K562 (cell line): ENCODE data around the gene WDFY2. TPM values are rescaled to one million over a fixed set of nuclear protein-coding genes. Genes with fewer than 3 reads are reported as not detected.

Source experiments
- ATAC-seq: fragments of 200-7000 bp; cut with Tn5 transposase; 3 replicates; pipeline ENCODE4 v1.9.1; 2020; ENCODE audit warnings: moderate library complexity
- BruUV-seq: library from RNA; stranded (reverse); fragments of 400-500 nt; replicated peaks from 2 replicates; lab custom pipeline; 2021; lab: Mats Ljungman, UMichigan
- CTCF ChIA-PET: fragments of 300-600 bp; formaldehyde crosslinking; extraction: SDS; loops from one replicate; lab custom pipeline; 2021; ENCODE audit warnings: low intra/inter-chr PET ratio; lab: Yijun Ruan, JAX
- POLR2A ChIA-PET: fragments of 300-600, 350-650 bp; sonication (Branson Sonifier 250); formaldehyde crosslinking; extraction: SDS; loops from one replicate; lab custom pipeline; 2021; ENCODE audit warnings: antibody characterized with exemption, inconsistent platforms; lab: Yijun Ruan, JAX
- DNase-seq, 4 experiments: peaks; one replicate each; pipeline versions ENCODE4 v3.0.0 to v3.0.0-alpha.2; 2011 to 2018; ENCODE audit warnings: low spot score in 3 of 4, mixed read lengths in 3 of 4; ENCODE audit errors: extremely low read depth in 1 of 4
- FAIRE-seq: peaks from 2 replicates; lab custom pipeline; 2011; peaks lifted over from hg19 to GRCh38; lab: Jason Lieb, UNC
- H2AFZ ChIP-seq: 2 replicates; pipeline ENCODE4 v1.6.0; 2011; ENCODE audit warnings: low read depth, low read length, control low read depth, inconsistent platforms
- H3K27ac ChIP-seq: fragments of 200-600 bp; 3 replicates; pipeline ENCODE4 v1.8.0; 2011; ENCODE audit warnings: low read depth, mild to moderate bottlenecking, control low read depth, inconsistent platforms, low read length, moderate library complexity, mixed read lengths; ENCODE audit errors: extremely low read depth
- H3K27me3 ChIP-seq, 2 experiments: fragments of 300-600 bp in 1 of 2; 2 replicates in 1 of 2; 3 replicates in 1 of 2; pipeline versions ENCODE4 v1.6.0 to v1.8.0; 2011; ENCODE audit warnings: inconsistent platforms in 2 of 2, low read length in 2 of 2, mild to moderate bottlenecking in 1 of 2, mixed read lengths in 1 of 2, moderate library complexity in 1 of 2; ENCODE audit not compliant: control insufficient read depth in 2 of 2, insufficient read depth in 2 of 2
- H3K36me3 ChIP-seq: fragments of 300-600 bp; 3 replicates; pipeline ENCODE4 v1.8.0; 2011; ENCODE audit warnings: mild to moderate bottlenecking, low read length, inconsistent platforms; ENCODE audit not compliant: control insufficient read depth, insufficient read depth
- H3K4me1 ChIP-seq, 2 experiments: fragments of 200-600 bp in 1 of 2; replicated peaks in 1 of 2; 2 replicates in 1 of 2; 3 replicates in 1 of 2; pipeline versions ENCODE4 v1.5.1 to v1.8.0; 2011; ENCODE audit warnings: inconsistent platforms in 2 of 2, low read length in 2 of 2, mild to moderate bottlenecking in 1 of 2, mixed read lengths in 1 of 2, moderate library complexity in 1 of 2; ENCODE audit not compliant: control insufficient read depth in 2 of 2, insufficient read depth in 2 of 2
- H3K4me2 ChIP-seq: 2 replicates; pipeline ENCODE4 v1.6.1; 2011; ENCODE audit warnings: low read length, control low read depth, inconsistent platforms, mixed read lengths; ENCODE audit not compliant: insufficient read depth
- H3K4me3 ChIP-seq: fragments of 200-600 bp; sonication (generic), shearing (Covaris generic); 2 replicates; pipeline ENCODE4 v1.5.1; 2016; ENCODE audit warnings: control low read depth, inconsistent platforms
- H3K79me2 ChIP-seq: fragments of 200-600 bp; 3 replicates; pipeline ENCODE4 v1.8.0; 2011; ENCODE audit warnings: low read length, inconsistent platforms; ENCODE audit not compliant: control insufficient read depth, insufficient read depth
- H3K9ac ChIP-seq, 2 experiments: 2 replicates each; pipeline versions ENCODE4 v1.6.0 to v1.6.1; 2011; ENCODE audit warnings: low read depth in 2 of 2, low read length in 2 of 2, control low read depth in 1 of 2, inconsistent platforms in 1 of 2, mild to moderate bottlenecking in 1 of 2, mixed read lengths in 1 of 2; ENCODE audit not compliant: insufficient read depth in 1 of 2
- H3K9me1 ChIP-seq: one replicate; pipeline ENCODE4 v1.6.0; 2011; ENCODE audit warnings: inconsistent platforms, mild to moderate bottlenecking, low read length, moderate library complexity; ENCODE audit not compliant: control insufficient read depth, insufficient read depth
- H3K9me3 ChIP-seq: replicated peaks from 2 replicates; pipeline ENCODE4 v1.5.1; 2011; ENCODE audit warnings: low read depth, low read length, inconsistent platforms; ENCODE audit not compliant: control insufficient read depth, insufficient read depth
- H4K20me1 ChIP-seq: replicated peaks from 2 replicates; pipeline ENCODE4 v1.6.1; 2011; ENCODE audit warnings: low read length, inconsistent platforms, mixed read lengths; ENCODE audit not compliant: control insufficient read depth, insufficient read depth
- EHMT2 ChIP-seq: fragments of 450-650 bp; IDR thresholded peaks from 2 replicates; pipeline ENCODE4 v1.6.1; 2018; ENCODE audit warnings: antibody characterized with exemption
- GTF2F1 ChIP-seq: IDR thresholded peaks from 2 replicates; pipeline ENCODE4 v1.6.1; 2011; ENCODE audit warnings: low read depth, low read length, improper control_type of control experiment
- L3MBTL2 ChIP-seq: fragments of 450-650 bp; IDR thresholded peaks from 2 replicates; pipeline ENCODE4 v1.6.1; 2016; ENCODE audit warnings: mild to moderate bottlenecking, moderate library complexity
- NEUROD1 ChIP-seq: fragments of 150-350 bp; IDR thresholded peaks from 2 replicates; pipeline ENCODE4 v1.6.1; 2014; ENCODE audit warnings: borderline replicate concordance, low read length, low read depth; ENCODE audit not compliant: partially characterized antibody
- SETDB1 ChIP-seq: IDR thresholded peaks from one replicate; pipeline ENCODE4 v1.6.1; 2012; ENCODE audit warnings: low read length, control low read depth, inconsistent platforms
- SNIP1 ChIP-seq: fragments of 450-650 bp; IDR thresholded peaks from 2 replicates; pipeline ENCODE4 v1.7.1; 2017; ENCODE audit warnings: low read depth, mild to moderate bottlenecking
- XRCC5 ChIP-seq: fragments of 200-400 bp; formaldehyde crosslinking; IDR thresholded peaks from 2 replicates; pipeline ENCODE4 v1.6.1; 2017; ENCODE audit warnings: low read depth, mild to moderate bottlenecking, low read length
- ZC3H4 ChIP-seq: sonication (generic); formaldehyde crosslinking; IDR thresholded peaks from 2 replicates; pipeline ENCODE4 v1.9.0; 2021; ENCODE audit warnings: missing genetic modification reagents, borderline replicate concordance
- ZSCAN29 ChIP-seq: fragments of 450-650 bp; IDR thresholded peaks from 2 replicates; pipeline ENCODE4 v1.6.1; 2017
- ZSCAN32 ChIP-seq: fragments of 450-650 bp; formaldehyde crosslinking; IDR thresholded peaks from 2 replicates; pipeline ENCODE4 v1.4.0; 2020; ENCODE audit warnings: mild to moderate bottlenecking, moderate library complexity
- WGBS: fragments of 100-300 bp; shearing (Covaris generic); methylation state at CpG from one replicate; pipeline ENCODE4 v1.1.6; 2016; ENCODE audit warnings: low coverage, mixed read lengths; ENCODE audit not compliant: insufficient coverage; ENCODE audit errors: missing lambda C conversion rate; 5-methylcytosine and 5-hydroxymethylcytosine counted together
- in situ Hi-C: fragments of 300-500 bp; cut with MboI; formaldehyde crosslinking; loops from 4 replicates; pipeline ENCODE4 v1.15.0; 2018; ENCODE audit warnings: inconsistent platforms, mixed read lengths
- intact Hi-C: fragments of 100-400 bp; cut with micrococcal nuclease; formaldehyde crosslinking; loops from 2 replicates; pipeline ENCODE4 v1.14.2; 2022
- polyA plus RNA-seq, 8 experiments: library from polyadenylated mRNA; depleted of rRNA in 4 of 8; stranded (reverse) in 5 of 8; unstranded in 3 of 8; fragments of >200 nt; fragmentation: Nextera tagmentation in 2 of 8; fragmentation: Illumina TruSeq in 1 of 8; extraction: Ambion mirVana in 2 of 8; extraction: Trizol in 1 of 8; gene quantifications; 2 replicates each; pipeline versions ENCODE4 v1.2.1 to v1.2.3, GENCODE V29; 2011 to 2014; ENCODE audit warnings: inconsistent platforms in 1 of 8, missing spikeins in 1 of 8
- total RNA-seq, 7 experiments: library from RNA; depleted of rRNA in 6 of 7; stranded (reverse); fragments of >200 nt in 6 of 7; fragmentation: Illumina TruSeq in 2 of 7; extraction: Trizol in 2 of 7; gene quantifications; 2 replicates each; pipeline versions ENCODE4 v1.2.1 to v1.2.3, GENCODE V29; 2011 to 2021; ENCODE audit warnings: low replicate concordance in 1 of 7
- TF ChIP-seq, protein P1 (sequence below): fragments of 250-450 bp; sonication (Bioruptor Pico); IDR thresholded peaks from 2 replicates; pipeline ENCODE4 v1.5.0; 2021; ENCODE audit warnings: mild to moderate bottlenecking, moderate library complexity
- TF ChIP-seq, protein P2 (sequence below): fragments of 250-450 bp; sonication (Bioruptor Pico); IDR thresholded peaks from 2 replicates; pipeline ENCODE4 v1.9.0; 2021; ENCODE audit warnings: mild to moderate bottlenecking
- TF ChIP-seq, protein P3 (sequence below), 2 experiments: fragments of 150-350 bp in 1 of 2; IDR thresholded peaks; 2 replicates each; pipeline ENCODE4 v1.6.1; 2012 to 2016; ENCODE audit warnings: low read depth in 2 of 2, low read length in 2 of 2, mild to moderate bottlenecking in 1 of 2, moderate library complexity in 1 of 2

WDFY2 gene
- total and polyA plus RNA-seq, 9 of the 15 experiments (the other 6 are each of a cell fraction or from before 2014, with no cell fraction given): 0.66 to 6.4 (median 4.4) TPM

DNA sequence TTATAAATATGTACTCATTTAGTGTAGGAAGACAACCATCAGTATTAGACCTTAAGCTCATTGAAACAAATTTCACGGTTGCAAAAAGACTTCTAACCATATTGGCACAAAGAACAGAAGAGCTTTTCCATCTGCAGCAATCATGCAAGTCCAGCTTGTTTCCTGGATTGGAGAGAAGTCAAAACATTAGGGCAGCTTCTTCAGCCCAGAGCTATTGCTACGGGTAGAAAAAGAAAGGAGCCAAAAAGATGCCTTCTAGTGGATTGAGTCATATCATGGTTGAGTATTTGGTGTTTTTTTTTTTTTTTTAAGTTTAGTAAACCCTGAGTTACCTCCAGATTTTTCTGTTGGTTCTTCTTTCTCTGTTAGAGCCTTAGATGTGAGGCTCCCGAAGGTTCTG is 99.8 kb downstream of the WDFY2 start:
- Histone ChIP-seq H3K9me1 (no peaks in the 10 kb centered on the region), H3K79me2 (no peaks in the 10 kb centered on the region), H3K9me3 (no peaks in the 10 kb centered on the region), H3K36me3 (no peaks in the 10 kb centered on the region; the same call in 2 of the 3 replicates), H3K4me2 (no peak overlapping the region), H4K20me1 (0 out of 2 replicates have a peak, but pooled peaks cover 3% of the 10 kb centered on the region), H3K27me3 (no peaks in the 10 kb centered on the region), H3K9ac (no peak overlapping the region), H3K27ac (no peak overlapping the region), H3K4me3 (no peak overlapping the region), H2AFZ (no peak overlapping the region), H3K4me1 (peaks cover 0 to 5% of the 10 kb centered on the region in 2 experiments; a peak in 2 of 5 replicates)
- DNase-seq (no peak), FAIRE-seq (no peak), ATAC-seq (no peak)
- intact Hi-C loops: no loop called here
- BruUV-seq: no TSS peak
- ChIA-PET POLR2A (interaction anchor here (0.7 kb wide), 1 partner anchor 13 kb away, joined by 3 read pairs; no protein-coding TSS in a partner anchor), CTCF (no interaction called here)
- in situ Hi-C loops: no loop called here
- WGBS: 45% methylated on average over 3 of the region's 3 CpGs
- TF ChIP-seq, protein P1, sequence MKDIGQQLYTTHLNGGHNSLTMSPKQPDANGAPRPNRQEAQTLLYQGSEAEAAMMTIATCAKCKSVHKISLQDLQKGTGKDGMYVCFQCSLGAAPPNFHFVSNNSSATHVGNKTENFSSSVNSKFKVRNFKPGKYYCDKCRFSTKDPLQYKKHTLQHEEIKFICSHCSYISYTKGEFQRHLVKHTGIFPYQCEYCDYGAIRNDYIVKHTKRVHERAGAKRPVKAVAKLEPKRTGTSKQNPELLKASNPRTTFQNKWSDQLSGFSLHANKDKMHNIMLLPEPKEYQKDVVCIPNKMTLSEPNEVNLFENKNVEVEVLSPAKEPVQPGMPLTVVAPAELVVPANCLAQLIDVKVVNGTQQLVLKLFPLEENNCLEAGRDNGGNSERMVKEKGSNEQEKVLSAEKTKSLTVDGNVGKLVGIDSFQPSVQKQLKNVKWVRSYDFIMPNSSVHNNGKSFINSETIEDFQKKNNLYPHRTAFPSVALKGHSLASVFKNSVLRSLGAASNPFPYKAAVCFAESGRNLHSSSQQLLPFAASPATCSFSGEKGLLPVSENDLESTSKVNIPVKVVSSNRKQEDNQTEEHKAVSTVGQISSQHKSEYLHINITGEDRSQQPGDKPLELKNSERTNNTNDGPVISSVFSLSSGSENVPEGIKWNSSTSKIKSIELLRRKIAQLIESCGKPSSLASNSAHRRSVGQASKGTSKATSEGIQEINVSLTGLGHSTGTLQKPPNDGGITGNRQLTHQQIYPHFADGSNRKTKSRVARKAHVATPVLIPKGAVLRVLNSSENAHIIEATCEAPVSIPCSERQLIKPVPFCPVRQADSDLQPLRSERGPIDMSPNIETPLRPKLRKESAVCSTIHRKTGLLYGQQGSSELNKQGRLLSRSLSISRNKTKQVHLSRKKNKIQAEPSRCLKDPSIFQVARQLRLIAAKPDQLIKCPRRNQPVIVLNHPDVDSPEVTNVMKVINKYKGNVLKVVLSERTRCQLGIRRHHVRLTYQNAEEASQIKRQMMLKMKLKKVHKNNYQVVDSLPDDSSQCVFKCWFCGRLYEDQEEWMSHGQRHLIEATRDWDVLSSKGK: no peak
- TF ChIP-seq GTF2F1: no peak
- no peak for TF ChIP-seq XRCC5
- TF ChIP-seq L3MBTL2: no peak
- TF ChIP-seq ZSCAN32 (CRISPR knock-in tag): no peak
- no peak for TF ChIP-seq NEUROD1
- no peak for TF ChIP-seq ZC3H4 (CRISPR knock-in tag)
- no peak for TF ChIP-seq ZSCAN29
- TF ChIP-seq, protein P2, sequence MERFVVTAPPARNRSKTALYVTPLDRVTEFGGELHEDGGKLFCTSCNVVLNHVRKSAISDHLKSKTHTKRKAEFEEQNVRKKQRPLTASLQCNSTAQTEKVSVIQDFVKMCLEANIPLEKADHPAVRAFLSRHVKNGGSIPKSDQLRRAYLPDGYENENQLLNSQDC: no peak
- no peak for TF ChIP-seq EHMT2
- no peak for TF ChIP-seq SNIP1
- TF ChIP-seq, protein P3, sequence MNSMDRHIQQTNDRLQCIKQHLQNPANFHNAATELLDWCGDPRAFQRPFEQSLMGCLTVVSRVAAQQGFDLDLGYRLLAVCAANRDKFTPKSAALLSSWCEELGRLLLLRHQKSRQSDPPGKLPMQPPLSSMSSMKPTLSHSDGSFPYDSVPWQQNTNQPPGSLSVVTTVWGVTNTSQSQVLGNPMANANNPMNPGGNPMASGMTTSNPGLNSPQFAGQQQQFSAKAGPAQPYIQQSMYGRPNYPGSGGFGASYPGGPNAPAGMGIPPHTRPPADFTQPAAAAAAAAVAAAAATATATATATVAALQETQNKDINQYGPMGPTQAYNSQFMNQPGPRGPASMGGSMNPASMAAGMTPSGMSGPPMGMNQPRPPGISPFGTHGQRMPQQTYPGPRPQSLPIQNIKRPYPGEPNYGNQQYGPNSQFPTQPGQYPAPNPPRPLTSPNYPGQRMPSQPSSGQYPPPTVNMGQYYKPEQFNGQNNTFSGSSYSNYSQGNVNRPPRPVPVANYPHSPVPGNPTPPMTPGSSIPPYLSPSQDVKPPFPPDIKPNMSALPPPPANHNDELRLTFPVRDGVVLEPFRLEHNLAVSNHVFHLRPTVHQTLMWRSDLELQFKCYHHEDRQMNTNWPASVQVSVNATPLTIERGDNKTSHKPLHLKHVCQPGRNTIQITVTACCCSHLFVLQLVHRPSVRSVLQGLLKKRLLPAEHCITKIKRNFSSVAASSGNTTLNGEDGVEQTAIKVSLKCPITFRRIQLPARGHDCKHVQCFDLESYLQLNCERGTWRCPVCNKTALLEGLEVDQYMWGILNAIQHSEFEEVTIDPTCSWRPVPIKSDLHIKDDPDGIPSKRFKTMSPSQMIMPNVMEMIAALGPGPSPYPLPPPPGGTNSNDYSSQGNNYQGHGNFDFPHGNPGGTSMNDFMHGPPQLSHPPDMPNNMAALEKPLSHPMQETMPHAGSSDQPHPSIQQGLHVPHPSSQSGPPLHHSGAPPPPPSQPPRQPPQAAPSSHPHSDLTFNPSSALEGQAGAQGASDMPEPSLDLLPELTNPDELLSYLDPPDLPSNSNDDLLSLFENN (IDR thresholded peaks at IDR 0.05; ENCODE audit: low read depth in 2 of 2, low read length in 2 of 2): no peak
- TF ChIP-seq SETDB1: no peak
